GM21737 (cell line): ENCODE data around the gene CLCN7.
A peak's percentile ranks its signal among the peaks of the same experiment; 100 is the strongest.
"Not testable (repeated sequence)": the region's sequence is repeated elsewhere in the genome, so short reads cannot be mapped to it uniquely, and the experiment has no call there.

Experiments
- ATAC-seq: cut with Tn5 transposase; IDR thresholded peaks from one replicate; pipeline ENCODE4 v1.9.1; 2021; ENCODE audit warnings: mild to moderate bottlenecking, moderate library complexity; ENCODE audit not compliant: unreplicated experiment

CLCN7 gene

GRCh38 chr16:1487395-1488053 lies 12.7 kb upstream of the CLCN7 start:
- ATAC-seq = no peak

GRCh38 chr16:1486551-1487390 lies 11.9 kb upstream of the CLCN7 start:
- ATAC-seq = no peak

DNA sequence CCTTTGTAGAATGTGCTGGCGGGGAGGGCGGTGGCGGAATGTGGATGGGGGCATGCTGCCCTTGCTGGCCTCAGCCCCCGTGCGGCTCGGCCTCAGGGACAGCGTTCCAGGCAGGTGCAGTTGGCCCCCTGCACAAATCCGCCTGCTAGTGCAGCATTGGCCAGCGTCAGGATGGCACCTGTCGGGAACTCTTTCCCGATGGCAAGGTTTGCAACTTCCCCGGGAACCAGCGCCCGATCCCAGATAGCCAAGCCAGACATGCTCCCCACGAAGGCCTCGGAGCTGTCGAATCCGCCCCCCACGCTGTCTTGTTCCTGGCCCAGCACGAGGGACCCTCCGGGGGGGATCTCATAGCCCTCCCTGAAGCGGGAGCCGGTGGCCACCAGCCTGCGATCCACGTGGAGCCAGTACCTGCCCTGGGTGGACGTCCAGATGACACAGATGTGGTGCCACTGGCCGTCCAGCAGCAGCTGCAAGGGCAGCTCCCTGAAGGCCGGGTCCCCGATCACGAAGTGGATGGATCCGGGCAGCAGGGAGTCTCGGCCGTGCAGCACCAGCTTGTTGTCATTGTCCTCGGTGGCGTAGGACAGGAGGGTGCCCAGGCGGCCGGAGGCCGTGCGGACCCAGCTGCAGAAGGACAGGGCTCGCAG lies 11.1 kb upstream of the CLCN7 start:
- no peak for ATAC-seq

DNA sequence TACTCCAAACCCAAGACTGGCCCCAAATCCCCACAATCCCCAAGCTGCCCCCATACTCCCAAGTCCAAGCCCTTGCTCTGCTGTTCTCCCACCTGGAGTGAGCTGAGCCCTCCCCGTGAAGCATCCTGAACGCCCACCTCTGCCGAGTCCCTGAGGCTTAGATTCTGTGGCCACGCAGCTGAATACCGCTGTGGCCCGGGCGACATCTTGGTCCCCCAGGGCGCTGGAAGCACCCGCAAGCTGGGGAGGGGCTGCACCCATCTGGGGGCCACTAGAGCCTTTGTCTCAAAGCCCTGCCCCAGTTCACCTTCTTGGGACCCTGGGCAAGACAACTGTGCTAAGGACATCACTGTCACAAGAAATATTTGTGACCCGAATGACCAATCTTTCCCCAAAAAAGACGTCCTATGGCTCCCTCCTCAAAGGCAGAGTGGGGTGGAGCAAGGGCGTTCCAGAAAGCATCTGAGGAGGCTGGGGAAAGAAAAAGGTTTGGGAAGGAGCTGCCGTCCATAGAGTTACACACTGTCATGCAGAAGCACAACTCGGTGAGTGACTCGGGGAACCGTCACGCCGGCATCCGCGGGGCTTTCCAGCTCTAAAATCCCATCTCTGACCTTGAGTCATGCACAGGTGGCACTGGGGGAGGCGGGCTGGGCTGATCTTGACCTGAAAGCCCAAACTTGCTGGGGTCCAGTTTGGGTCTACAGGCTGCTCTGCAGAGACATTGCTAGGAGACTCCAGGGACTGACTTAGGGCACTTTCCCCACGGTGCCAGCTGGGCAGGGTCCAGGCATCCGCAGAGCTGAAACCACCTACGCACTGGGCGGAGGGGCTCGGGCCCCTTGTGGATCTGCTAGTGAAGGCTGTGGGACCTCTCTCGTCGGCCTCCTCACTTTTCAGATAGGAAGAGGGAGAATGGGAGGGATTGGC lies 7.3 kb upstream of the CLCN7 start:
- ATAC-seq = no peak

GRCh38 chr16:1478937-1479336 lies 4.1 kb upstream of the CLCN7 start:
- not testable (repeated sequence) for ATAC-seq

DNA sequence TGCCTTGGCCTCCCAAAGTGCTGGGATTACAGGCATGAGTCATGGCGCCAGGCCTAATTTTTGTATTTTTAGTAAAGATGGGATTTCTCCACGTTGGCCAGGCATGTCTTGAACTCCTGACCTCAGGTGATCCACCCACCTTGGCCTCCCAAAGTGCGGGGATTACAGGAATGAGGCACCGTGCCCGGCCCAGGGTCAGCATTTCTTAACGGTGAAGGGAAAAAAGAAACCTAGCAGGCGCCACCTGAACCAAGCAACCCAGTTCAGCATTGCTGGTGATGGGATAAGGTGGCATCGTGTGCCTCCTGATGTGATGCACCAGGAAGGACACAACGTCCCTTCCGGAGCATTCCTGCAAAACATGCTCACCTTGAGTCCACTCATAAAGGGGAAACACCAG lies 2.2 kb upstream of the CLCN7 start:
- ATAC-seq = no peak

DNA sequence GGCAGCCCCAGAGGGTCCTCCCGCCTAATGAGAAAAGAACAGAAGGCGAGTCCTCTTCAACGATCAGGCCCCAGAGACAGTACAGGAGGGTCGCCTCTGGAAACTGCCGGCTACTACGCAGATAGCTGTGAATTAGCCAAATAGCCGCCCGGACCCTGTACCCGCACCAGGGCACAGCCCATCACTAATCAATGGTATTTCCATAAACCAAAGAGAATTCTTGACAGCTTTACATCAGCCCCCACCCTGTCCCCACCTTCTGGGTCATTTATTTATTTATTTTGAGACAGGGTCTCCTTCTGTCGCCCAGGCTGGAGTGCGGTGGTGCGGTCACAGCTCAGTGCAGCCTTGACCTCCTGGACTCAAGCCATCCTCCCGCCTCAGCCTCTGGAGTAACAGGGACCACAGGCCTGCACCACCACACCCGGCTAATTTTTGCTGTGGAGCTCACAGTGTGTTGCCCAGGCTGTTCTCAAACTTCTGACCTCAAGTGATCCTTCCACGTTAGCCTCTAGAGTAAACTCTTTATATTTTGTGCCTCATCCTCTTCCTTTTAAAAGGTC lies 805 bp upstream of the CLCN7 start:
- no peak for ATAC-seq

- ATAC-seq = peak; percentile 23
These were observed 589 bp downstream of the CLCN7 start for GRCh38 chr16:1474082-1474795.

DNA sequence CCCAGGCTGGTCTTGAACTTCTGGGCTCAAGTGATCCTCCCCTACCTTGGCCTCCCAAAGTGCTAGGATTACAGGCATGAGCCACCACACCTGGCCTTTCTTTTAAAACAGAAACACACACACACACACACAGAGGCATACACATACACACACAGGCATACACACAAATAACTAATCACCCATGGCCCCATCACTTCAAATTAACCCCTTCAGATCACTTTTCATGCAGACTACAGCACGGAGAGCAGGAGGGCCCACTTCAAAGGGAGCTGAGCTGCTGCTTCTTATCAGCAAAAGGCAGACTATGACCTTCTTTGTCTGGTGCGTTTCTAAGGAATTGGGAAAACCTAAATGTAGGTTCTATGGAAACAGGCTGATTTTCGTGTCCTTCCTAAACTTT lies 1.9 kb downstream of the CLCN7 start:
- ATAC-seq = no peak

- no peak for ATAC-seq
These were observed 3.1 kb downstream of the CLCN7 start for GRCh38 chr16:1471569-1472194.

DNA sequence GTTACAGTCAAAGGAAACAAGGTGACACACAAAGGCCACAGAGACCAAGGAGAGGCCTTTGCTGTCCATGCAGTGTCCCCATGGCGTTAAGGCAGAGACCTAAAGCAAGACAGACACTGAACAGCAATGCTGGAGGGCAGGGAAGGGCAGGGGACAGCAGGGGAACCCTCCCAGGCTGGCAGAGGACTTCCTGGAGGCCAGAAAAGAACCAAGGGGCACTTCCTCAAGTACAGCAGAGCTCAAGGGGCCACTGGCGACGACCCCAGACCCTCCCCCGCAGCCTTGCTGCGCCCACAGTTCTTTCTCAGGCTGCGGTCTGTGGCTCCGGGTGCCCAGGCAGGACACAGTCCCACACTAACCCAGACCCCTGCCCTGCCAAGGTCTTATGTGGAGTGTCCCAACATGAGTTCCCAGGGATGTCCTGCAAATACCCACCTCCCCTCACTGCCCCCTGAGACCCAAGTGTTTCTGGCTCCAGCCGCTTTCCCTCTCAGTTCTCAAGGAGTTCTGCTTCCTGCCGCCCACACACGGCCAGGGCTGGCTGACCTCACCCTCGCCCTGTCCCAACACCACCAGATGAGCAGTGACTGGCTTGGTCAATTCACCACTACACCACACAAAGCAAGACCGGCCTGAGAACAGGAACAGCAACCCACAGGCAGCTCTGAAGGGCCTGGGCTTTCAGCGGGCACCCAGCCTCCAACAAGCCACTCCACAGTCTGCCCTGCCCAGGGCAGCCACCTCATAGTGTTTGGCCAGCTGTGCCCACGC lies 4.2 kb downstream of the CLCN7 start:
- ATAC-seq = no peak

DNA sequence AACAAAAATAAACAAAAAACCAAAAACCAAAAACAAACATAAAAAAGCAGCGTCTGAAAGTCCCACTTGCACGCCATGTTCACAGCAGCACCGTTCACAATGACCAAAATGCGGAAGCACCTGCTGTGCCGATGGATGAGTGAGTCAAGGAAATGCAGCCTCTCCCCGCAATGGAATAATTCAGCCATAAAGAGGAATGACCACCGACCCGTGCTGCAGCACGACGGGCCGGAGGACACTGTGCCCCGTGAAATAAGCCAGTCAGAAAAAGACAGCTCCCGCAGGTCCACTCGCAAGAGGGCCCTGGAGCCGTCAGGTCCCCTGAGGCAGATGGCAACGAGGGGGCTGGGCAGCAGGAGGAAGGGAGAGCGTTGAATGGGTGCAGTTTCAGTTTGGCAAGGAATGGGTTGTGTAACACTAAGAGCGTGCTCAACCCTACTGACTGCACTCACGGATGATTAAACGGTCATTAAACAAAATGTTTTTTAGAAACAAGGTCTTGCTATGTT lies 5.1 kb downstream of the CLCN7 start:
- no peak for ATAC-seq

DNA sequence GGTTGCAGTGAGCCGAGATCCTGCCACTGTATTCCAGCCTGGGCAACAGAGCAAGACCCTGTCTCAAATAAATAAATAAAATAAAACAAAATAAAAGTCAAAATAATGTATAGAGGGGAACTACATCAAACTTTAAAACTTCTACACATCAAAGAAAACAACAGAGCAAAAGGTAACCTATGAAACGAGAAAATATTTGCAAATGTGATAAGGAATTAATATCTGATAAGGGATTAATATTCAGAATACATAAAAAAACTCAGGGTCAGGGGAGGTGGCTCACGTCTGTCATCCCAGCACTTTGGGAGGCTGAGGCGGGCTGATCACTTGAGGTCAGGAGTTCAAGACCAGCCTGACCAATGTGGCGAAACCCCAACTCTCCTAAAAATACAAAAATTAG lies 5.7 kb downstream of the CLCN7 start:
- ATAC-seq = not testable (repeated sequence)

- no peak for ATAC-seq
These were observed 6.4 kb downstream of the CLCN7 start for GRCh38 chr16:1468426-1468810.

- ATAC-seq = no peak
These were observed 7.8 kb downstream of the CLCN7 start for GRCh38 chr16:1466968-1467521.

- no peak for ATAC-seq
These were observed 8.8 kb downstream of the CLCN7 start for GRCh38 chr16:1466054-1466453.

DNA sequence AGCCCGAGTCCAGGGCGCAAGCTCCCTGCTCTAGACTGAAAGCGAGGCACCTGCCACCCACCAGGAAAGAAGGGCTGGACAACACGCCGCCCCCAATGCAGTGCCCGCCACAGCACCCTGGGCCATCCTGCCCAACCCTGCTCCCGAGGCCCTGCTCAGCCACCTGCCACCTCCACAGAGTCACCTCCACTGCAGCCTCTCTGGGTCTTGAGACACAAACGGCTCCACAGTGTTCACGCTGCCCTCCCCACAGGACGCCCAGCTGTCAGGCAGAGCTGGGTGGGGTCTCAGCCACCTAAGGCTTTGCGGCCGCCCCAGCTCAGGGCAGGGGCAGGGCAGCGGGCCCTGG lies 9.3 kb downstream of the CLCN7 start:
- no peak for ATAC-seq

DNA sequence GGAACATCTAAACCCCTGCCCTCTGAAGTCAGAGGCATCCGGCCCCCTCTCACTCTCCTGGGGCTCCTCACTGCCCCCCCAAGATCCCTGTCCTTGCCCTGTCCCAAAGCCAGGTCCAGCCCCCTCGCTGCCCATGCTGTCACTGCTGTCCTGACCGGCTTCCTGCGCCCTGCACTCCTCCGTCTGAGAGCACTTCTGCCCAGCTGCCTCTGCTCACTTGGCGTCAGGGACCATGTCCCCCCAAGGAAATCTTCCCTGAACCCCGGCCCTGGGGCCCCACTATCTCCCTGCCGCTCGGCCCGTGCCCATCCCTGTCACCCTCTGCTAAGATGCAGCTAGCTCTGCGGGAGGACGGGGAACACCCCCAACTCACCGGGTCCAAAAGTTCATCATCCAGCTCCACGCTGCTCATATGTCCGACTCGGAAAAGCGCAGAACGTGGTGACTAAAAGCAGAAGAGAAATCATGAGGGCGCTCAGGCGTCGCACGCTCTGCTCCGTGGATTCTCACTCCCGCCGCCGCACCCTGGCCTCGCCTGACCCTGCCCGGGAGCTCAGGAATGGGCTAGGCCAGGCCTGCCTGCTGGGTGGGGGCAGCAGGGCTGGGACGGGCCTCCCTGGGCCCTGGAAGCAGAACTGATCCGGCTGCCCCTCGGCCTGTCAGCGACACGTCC lies 9.8 kb downstream of the CLCN7 start:
- ATAC-seq = no peak
